NCI-H460 (cell line): ENCODE data around the gene LUZP1. TPM values are rescaled to one million over a fixed set of nuclear protein-coding genes. Genes with fewer than 3 reads are reported as not detected.
A peak's percentile ranks its signal among the peaks of the same experiment; 100 is the strongest.
"Not testable (repeated sequence)": the region's sequence is repeated elsewhere in the genome, so short reads cannot be mapped to it uniquely, and the experiment has no call there.

Experiments
- DNase-seq: peaks from one replicate; pipeline ENCODE4 v3.0.0-alpha.2; 2016; ENCODE audit warnings: low read depth; ENCODE audit errors: extremely low read depth
- polyA plus RNA-seq: library from polyadenylated mRNA; depleted of rRNA; stranded (reverse); fragments of >200 nt; gene quantifications from 2 replicates; pipeline ENCODE4 v1.2.3, GENCODE V29; 2014; cell fraction: nucleus; rRNA removed
- total RNA-seq: library from RNA; depleted of rRNA; stranded (reverse); fragments of >200 nt; shearing (Covaris generic); gene quantifications from 2 replicates; pipeline ENCODE4 v1.2.3, GENCODE V29; 2014; rRNA removed

Gene LUZP1
- 8.8 and 11.7 TPM in 2 replicates for total RNA-seq
- 3.3 and 6.0 TPM in 2 replicates for polyA plus RNA-seq

DNA sequence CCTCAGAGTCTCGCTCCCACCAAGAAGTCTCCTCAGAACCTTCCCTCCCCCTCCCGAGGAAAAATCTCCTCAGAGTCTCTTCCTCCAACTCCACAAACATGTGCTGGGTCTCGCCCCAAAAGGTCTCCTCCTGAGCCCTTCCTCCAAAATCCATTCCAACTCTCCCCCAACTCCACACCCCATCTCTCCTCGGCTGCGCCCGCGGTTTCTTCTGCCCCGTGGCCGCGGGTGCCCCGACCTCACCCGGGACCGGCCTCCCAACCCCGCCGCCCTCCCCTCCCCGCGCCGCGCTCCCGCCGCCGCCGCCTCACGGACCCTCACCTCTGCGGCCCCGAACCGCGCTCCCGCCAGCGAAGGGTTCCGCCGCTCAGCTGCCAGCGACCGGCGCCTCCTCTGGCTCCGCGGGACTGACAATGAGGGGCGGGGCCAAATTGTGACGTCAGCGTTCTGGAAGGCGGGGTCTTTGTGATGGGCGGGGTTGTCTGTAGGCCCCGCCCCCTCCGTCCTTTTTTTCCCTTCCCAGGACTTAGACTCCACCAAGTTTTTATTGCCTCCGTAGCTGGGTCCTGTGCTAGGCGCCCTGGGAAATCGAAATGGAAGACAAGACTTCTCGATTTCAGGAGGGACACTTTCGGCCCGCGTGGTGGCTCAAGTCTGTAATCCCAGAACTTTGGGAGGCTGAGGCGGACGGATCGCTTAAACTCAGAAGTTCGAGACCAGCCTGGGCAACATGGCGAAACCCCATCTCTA, at the start of gene LUZP1:
TSS of gene LUZP1 (minus strand) at position 412 of the 750 bp plus-strand sequence.
- DNase-seq = peak; percentile 65

DNA sequence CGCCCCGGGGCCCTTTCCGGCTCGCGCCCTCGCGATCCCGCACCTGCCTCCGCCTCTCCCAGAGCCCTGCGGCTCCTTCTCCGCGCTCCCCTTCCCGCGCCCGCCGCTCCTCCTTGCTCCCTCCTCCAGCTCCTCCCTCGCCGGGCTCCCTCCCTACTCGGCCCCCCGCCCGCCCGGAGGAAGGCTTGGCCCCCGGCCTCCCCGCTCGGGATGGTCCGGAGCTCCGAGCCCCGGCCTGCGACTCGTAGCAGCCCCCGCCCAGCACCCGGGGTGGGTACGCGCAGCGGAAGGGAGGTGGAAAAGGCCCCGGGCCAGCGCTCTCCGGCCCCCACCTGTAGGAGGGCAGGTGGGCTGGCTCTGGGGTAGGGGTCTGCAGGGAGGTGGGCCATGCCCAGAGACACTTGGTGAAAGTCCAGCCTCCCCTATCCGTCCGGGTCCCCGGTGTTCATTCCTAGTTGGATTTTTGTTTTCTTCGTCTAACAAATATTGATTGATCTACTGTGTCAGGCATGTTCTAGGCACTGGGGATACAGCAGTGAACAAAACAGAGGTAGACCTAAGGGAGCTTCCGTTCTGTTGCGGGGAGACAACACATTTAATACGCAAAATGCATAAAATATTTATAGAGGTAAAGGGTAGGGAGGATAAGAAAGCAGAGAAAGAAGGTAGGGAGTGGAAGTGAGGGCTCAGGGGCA, 48.9 kb upstream of the LUZP1 start, which contains the start of gene HTR1D:
TSS of gene HTR1D (minus strand) at position 82 of the 695 bp plus-strand sequence. CDS start 23,283 bp downstream, outside the sequence.
- no peak for DNase-seq

GRCh38 chr1:23216771-23217420, 48.2 kb upstream of the LUZP1 start:
- DNase-seq = no peak

- no peak for DNase-seq
These were observed 47.2 kb upstream of the LUZP1 start for GRCh38 chr1:23215751-23216449.

- no peak for DNase-seq
These were observed 46.6 kb upstream of the LUZP1 start for GRCh38 chr1:23215291-23215690.

- DNase-seq = no peak
These were observed 46.0 kb upstream of the LUZP1 start for GRCh38 chr1:23214640-23215039.

DNA sequence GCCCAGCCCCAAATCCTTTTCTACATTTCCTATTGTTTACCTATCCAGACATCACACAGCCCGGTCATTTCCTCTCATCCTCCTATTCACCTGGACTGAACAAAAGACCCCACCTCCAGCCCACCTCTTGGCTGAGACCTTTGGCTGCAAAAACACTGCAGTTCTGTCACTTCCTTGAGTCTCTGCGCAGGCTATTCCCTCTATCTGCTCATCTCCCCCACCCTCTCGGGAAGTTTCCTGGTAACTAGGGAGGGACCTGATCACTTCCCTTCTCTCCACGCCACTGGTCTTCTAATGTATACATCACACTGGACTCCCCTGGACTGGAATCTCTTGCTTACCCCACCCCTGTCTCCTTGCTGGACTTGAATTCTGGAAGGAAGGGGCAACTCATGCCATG, 43.3 kb upstream of the LUZP1 start:
- no peak for DNase-seq

- DNase-seq = no peak
These were observed 42.3 kb upstream of the LUZP1 start for GRCh38 chr1:23210963-23211362.

GRCh38 chr1:23210351-23210785, 41.7 kb upstream of the LUZP1 start:
- DNase-seq = no peak

DNA sequence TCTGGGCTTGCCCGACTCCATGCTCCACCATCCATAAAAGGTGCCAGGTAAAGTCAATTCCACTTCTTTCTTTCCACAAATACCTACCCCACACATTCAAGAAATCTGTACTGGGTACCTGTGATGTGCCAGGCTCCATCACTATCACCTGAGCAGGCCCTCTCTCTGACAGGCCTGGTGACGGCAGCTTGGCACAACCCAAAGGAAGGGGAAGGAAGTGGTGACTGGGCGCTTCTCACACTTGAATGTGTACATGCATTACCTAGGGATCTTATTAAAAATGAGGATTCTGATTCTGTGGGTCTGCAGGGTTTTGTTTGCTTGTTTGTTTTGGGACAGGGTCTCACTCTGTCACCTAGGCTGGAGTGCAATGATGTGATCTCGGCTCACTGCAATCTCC, 41.1 kb upstream of the LUZP1 start:
- no peak for DNase-seq

- DNase-seq = no peak
These were observed 39.9 kb upstream of the LUZP1 start for GRCh38 chr1:23208527-23208926.

- DNase-seq = not testable (repeated sequence)
These were observed 39.1 kb upstream of the LUZP1 start for GRCh38 chr1:23207733-23208132.

DNA sequence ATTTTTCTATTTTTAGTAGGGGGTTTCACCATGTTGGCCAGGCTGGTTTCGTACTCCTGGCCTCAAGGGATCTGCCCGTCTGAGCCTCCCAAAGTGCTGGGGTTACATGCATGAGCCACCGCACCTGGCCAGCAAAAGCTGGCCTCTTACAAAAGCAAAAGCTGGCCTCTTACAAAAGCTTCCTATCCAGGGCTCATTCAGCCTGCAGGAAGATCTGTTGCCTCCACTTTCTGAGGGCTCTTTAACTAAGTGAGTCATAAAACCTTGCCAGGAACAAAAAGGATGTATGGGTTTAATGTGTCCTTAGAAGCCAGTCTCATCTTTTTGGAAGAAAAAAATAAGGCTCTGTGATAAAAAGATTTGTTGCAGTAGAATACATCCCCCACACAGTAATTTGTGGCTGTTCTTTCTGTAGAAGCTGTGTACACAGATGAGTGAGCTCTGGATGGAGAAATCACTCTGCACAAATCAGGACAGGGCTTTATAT, 33.6 kb upstream of the LUZP1 start:
- DNase-seq = no peak

DNA sequence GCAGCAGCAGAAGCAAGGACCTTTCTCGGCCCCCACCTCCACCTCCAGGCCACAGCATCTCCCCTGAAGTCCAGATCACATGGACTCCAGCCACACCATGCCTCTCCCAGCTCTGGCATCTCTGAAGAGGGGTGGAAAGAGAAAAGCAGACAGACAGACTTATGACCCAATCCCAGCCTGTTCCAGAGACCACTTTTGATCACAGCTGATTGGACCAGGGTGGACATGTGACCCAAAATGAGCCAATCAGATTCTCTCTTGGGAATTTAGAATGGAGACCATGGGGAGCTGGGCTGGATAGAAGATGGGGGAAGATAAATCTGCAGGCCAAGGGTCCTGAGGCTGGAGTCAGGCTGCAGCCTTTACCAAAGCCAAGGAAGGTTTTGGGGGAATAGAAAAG, 32.2 kb upstream of the LUZP1 start:
- DNase-seq = no peak

GRCh38 chr1:23198373-23198772, 29.7 kb upstream of the LUZP1 start:
- DNase-seq = peak; percentile 64

GRCh38 chr1:23196627-23197328, 28.1 kb upstream of the LUZP1 start:
- peak; percentile 93 for DNase-seq

- peak; percentile 87 for DNase-seq
These were observed 25.7 kb upstream of the LUZP1 start for GRCh38 chr1:23194119-23194984.

GRCh38 chr1:23193391-23194118, 24.9 kb upstream of the LUZP1 start:
- DNase-seq = no peak
